Prostate gland (tissue), 2 donors: ENCODE data around the gene BTG4. TPM values are rescaled to one million over a fixed set of nuclear protein-coding genes. Genes with fewer than 3 reads are reported as not detected.

Experiments
- DNase-seq: peaks from one replicate; pipeline ENCODE4 v3.0.0-alpha.2; 2019; ENCODE audit warnings: low spot score
- H3K27ac ChIP-seq, 2 donors: fragments of 200-600 bp; sonication (generic); 2 replicates each; pipeline ENCODE4 v1.5.1; 2017 to 2019
- H3K27me3 ChIP-seq: fragments of 200-600 bp; sonication (generic); replicated peaks from 2 replicates; pipeline ENCODE4 v1.5.1; 2019; ENCODE audit not compliant: insufficient read depth
- H3K36me3 ChIP-seq, 2 donors: fragments of 200-600 bp; sonication (generic); 1 replicate in 1 of 2; 2 replicates in 1 of 2; pipeline versions ENCODE4 v1.5.1 to v1.8.1; 2017 to 2019
- H3K4me1 ChIP-seq: fragments of 200-600 bp; sonication (generic); replicated peaks from 2 replicates; pipeline ENCODE4 v1.5.1; 2019
- H3K4me3 ChIP-seq, 2 donors: fragments of 200-600 bp; sonication (generic); 2 replicates each; pipeline ENCODE4 v1.5.1; 2017 to 2019
- H3K9me3 ChIP-seq: fragments of 200-600 bp; sonication (generic); 2 replicates; pipeline ENCODE4 v1.5.1; 2017
- POLR2A ChIP-seq: fragments of 450-650 bp; IDR thresholded peaks from one replicate; pipeline ENCODE4 v1.6.1; 2016; ENCODE audit warnings: antibody characterized with exemption, mild to moderate bottlenecking
- POLR2AphosphoS5 ChIP-seq: sonication (generic); formaldehyde crosslinking; IDR thresholded peaks from one replicate; pipeline ENCODE4 v1.6.1; 2017; ENCODE audit warnings: antibody characterized with exemption
- WGBS: methylation state at CpG from one replicate; pipeline ENCODE4 v1.1.5; 2018; 5-methylcytosine and 5-hydroxymethylcytosine counted together
- intact Hi-C: fragments of 100-400 bp; cut with DNase I; formaldehyde crosslinking; loops from one replicate; pipeline ENCODE4 v1.14.2; 2022
- total RNA-seq, 2 donors: library from RNA; depleted of rRNA; stranded (reverse); fragments of >200 nt; gene quantifications; one replicate each; pipeline ENCODE4 v1.1.0, GENCODE V29; 2016
- TF ChIP-seq, protein P1 (sequence below), 4 experiments: fragments of 200-600 bp in 2 of 4; fragments of 450-650 bp in 2 of 4; sonication (generic) in 2 of 4; IDR thresholded peaks; 1 replicate in 3 of 4; 2 replicates in 1 of 4; pipeline ENCODE4 v1.5.1; 2016 to 2019; ENCODE audit warnings: antibody characterized with exemption in 4 of 4, mild to moderate bottlenecking in 2 of 4, moderate library complexity in 2 of 4

BTG4 gene
- total RNA-seq, 2 donors from 2014 or later, result 3.3 TPM; not detected in 1

GRCh38 chr11:111557425-111558111 lies 45.4 kb upstream of the BTG4 start:
- H3K27ac ChIP-seq, result no peak overlapping the region

DNA sequence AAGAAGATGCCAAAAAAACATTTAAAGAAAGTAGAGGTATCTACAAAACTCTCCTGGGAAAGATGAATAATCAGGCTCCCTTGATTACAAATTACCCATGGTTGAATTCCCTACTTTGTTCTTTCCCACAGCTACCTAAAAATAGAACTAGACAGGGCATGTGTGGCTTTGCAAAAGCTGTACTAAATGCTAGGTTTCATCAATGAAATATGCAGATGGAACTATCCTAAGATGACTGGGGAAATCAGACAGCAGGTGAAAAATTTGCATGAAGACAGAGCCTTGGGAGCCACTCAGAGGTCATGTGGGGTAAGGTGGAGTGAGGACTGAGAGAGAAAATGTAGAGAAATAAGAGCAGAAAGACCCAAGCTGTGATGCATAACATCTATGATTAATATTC lies 43.1 kb upstream of the BTG4 start:
- H3K27me3 ChIP-seq, result no peaks in the 10 kb centered on the region
- H3K9me3 ChIP-seq, result no peaks in the 10 kb centered on the region
- TF ChIP-seq, protein P1, sequence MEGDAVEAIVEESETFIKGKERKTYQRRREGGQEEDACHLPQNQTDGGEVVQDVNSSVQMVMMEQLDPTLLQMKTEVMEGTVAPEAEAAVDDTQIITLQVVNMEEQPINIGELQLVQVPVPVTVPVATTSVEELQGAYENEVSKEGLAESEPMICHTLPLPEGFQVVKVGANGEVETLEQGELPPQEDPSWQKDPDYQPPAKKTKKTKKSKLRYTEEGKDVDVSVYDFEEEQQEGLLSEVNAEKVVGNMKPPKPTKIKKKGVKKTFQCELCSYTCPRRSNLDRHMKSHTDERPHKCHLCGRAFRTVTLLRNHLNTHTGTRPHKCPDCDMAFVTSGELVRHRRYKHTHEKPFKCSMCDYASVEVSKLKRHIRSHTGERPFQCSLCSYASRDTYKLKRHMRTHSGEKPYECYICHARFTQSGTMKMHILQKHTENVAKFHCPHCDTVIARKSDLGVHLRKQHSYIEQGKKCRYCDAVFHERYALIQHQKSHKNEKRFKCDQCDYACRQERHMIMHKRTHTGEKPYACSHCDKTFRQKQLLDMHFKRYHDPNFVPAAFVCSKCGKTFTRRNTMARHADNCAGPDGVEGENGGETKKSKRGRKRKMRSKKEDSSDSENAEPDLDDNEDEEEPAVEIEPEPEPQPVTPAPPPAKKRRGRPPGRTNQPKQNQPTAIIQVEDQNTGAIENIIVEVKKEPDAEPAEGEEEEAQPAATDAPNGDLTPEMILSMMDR (IDR thresholded peaks at IDR 0.05), result no peak
- TF ChIP-seq POLR2AphosphoS5 (no peak), POLR2A (no peak)
- no peak for DNase-seq
- no peak overlapping the region for H3K4me3 ChIP-seq
- no peaks in the 10 kb centered on the region for H3K4me1 ChIP-seq
- H3K27ac ChIP-seq, result no peak overlapping the region
- intact Hi-C loops, result no loop called here
- no peaks in the 10 kb centered on the region for H3K36me3 ChIP-seq

More at GRCh38 chr11:111557425-111558111, 45.4 kb upstream of the BTG4 start:
- Histone ChIP-seq H3K36me3 (no peaks in the 10 kb centered on the region), H3K4me3 (no peak overlapping the region), H3K4me1 (no peaks in the 10 kb centered on the region), H3K9me3 (no peaks in the 10 kb centered on the region), H3K27me3 (no peaks in the 10 kb centered on the region)
- DNase-seq, result no peak
- TF ChIP-seq, protein P1 (IDR thresholded peaks at IDR 0.05), result no peak
- TF ChIP-seq POLR2AphosphoS5, result no peak
- no peak for TF ChIP-seq POLR2A
- intact Hi-C loops, result no loop called here
- WGBS, result 81% methylated on average over 5 of the region's 5 CpGs

DNA sequence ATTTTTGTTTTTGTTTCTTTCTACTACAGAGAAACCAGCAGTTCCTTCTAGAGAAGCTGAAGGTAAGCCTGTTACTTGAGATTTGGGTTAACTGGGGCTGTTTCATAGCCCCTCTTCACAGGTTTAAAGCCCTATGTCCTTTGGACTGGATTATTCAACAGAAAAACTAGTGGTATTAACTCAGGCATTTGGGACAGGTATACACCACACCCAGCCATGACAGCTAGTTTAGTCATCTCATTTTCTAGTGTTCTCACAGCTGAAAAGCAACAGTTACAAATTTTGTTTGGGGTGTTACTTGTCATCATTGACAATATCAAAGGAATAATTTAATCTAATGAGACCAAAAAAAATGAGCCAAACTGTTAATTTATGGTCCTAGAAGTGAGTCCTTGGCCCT lies 42.3 kb upstream of the BTG4 start:
- DNase-seq, result no peak
- H3K9me3 ChIP-seq, result no peaks in the 10 kb centered on the region
- intact Hi-C loops, result no loop called here
- TF ChIP-seq, protein P1 (IDR thresholded peaks at IDR 0.05), result no peak
- TF ChIP-seq POLR2A (no peak), POLR2AphosphoS5 (no peak)
- no peaks in the 10 kb centered on the region for H3K4me1 ChIP-seq
- no peaks in the 10 kb centered on the region for H3K27me3 ChIP-seq
- H3K4me3 ChIP-seq, result no peak overlapping the region
- H3K27ac ChIP-seq, result no peak overlapping the region
- H3K36me3 ChIP-seq, result no peaks in the 10 kb centered on the region

GRCh38 chr11:111550258-111550657 lies 38.1 kb upstream of the BTG4 start:
- TF ChIP-seq, protein P1 (IDR thresholded peaks at IDR 0.05), result no peak
- TF ChIP-seq POLR2AphosphoS5, result no peak
- H3K9me3 ChIP-seq, result no peaks in the 10 kb centered on the region
- 86% methylated on average over 2 of the region's 2 CpGs for WGBS
- H3K36me3 ChIP-seq, result no peaks in the 10 kb centered on the region
- H3K4me1 ChIP-seq, result no peaks in the 10 kb centered on the region
- DNase-seq, result no peak
- H3K27ac ChIP-seq, result no peak overlapping the region
- intact Hi-C loops, result no loop called here
- H3K27me3 ChIP-seq, result no peaks in the 10 kb centered on the region
- no peak overlapping the region for H3K4me3 ChIP-seq

GRCh38 chr11:111549869-111550203 lies 37.6 kb upstream of the BTG4 start:
- WGBS, result 42% methylated on average over 3 of the region's 3 CpGs

More at GRCh38 chr11:111549869-111550203, 37.6 kb upstream of the BTG4 start:
- H3K9me3 ChIP-seq, result no peaks in the 10 kb centered on the region
- TF ChIP-seq, protein P1 (IDR thresholded peaks at IDR 0.05), result no peak
- TF ChIP-seq POLR2AphosphoS5 (no peak), POLR2A (no peak)
- H3K27ac ChIP-seq, result no peak overlapping the region
- H3K4me3 ChIP-seq, result no peak overlapping the region
- no peaks in the 10 kb centered on the region for H3K36me3 ChIP-seq
- intact Hi-C loops, result no loop called here
- H3K27me3 ChIP-seq, result no peaks in the 10 kb centered on the region
- no peak for DNase-seq
- H3K4me1 ChIP-seq, result no peaks in the 10 kb centered on the region
